Measurements from ENCODE around the gene S100A3. TPM values are rescaled to one million over a fixed set of nuclear protein-coding genes. Genes with fewer than 3 reads are reported as not detected.
A peak's percentile ranks its signal among the peaks of the same experiment; 100 is the strongest.

The S100A3 gene
- total and polyA plus RNA-seq, 2 experiments from 2014 or later: 0.42 TPM; not detected in 1

DNA sequence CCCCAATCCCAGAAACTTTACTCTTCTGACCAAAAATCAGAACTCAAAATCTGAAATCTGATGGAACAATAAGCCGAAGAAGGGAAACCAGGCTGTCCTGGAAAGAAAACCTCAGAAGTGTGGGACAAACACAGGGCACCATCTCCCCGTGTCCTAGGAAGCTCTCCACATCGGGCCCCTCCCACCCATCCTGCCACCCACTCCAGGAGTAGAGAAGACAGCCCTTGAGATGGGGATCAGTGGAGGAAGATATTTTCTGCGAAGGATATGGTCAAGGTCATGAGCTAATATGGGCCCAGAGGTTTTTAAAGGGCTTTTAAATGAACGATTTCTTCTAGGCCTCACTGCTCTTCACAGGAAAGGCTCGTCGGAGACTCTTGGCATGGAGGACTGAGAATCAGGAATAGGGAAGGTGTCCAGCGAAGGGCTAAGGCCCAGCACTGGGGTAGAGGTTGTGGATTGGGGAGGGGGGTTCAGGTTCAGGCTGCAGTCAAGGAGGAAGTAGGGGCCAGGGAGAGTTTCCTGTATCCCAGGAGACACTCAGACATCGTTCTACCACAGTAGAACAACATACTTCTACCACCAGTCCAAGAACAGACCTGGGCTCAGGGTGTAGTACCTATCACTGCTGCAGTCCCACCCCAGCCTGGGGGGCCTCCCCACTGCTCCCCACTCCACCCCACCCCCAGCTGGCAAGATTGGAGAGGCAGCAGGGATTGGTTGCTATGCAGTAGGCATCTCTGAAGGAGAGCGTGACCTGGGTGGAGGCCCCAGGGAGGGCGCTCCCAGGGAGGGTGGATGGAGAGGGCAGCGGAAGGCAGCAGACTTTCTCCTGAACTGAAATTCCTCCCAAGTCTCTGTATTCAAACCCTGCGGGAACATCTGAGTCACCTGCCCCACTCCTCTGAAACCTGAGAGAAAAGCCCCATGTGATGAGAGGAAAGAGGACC lies 7.1 kb downstream of the S100A3 start:
- no peak for DNase-seq (ENCODE audit: low read depth in 1 of 2, low spot score in 1 of 2)
- Histone ChIP-seq H3K36me3 (no peaks in the 10 kb centered on the region), H3K4me3 (no peak overlapping the region), H3K9me3 (ENCODE audit: low read depth) (no peaks in the 10 kb centered on the region), H3K27ac (no peak overlapping the region), H3K4me1 (ENCODE audit: low read depth) (peaks cover 24% of the 10 kb centered on the region), H3K27me3 (no peaks in the 10 kb centered on the region)
- TF ChIP-seq, protein P1, sequence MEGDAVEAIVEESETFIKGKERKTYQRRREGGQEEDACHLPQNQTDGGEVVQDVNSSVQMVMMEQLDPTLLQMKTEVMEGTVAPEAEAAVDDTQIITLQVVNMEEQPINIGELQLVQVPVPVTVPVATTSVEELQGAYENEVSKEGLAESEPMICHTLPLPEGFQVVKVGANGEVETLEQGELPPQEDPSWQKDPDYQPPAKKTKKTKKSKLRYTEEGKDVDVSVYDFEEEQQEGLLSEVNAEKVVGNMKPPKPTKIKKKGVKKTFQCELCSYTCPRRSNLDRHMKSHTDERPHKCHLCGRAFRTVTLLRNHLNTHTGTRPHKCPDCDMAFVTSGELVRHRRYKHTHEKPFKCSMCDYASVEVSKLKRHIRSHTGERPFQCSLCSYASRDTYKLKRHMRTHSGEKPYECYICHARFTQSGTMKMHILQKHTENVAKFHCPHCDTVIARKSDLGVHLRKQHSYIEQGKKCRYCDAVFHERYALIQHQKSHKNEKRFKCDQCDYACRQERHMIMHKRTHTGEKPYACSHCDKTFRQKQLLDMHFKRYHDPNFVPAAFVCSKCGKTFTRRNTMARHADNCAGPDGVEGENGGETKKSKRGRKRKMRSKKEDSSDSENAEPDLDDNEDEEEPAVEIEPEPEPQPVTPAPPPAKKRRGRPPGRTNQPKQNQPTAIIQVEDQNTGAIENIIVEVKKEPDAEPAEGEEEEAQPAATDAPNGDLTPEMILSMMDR (IDR thresholded peaks at IDR 0.05; ENCODE audit: low read depth, low read length): no peak

DNA sequence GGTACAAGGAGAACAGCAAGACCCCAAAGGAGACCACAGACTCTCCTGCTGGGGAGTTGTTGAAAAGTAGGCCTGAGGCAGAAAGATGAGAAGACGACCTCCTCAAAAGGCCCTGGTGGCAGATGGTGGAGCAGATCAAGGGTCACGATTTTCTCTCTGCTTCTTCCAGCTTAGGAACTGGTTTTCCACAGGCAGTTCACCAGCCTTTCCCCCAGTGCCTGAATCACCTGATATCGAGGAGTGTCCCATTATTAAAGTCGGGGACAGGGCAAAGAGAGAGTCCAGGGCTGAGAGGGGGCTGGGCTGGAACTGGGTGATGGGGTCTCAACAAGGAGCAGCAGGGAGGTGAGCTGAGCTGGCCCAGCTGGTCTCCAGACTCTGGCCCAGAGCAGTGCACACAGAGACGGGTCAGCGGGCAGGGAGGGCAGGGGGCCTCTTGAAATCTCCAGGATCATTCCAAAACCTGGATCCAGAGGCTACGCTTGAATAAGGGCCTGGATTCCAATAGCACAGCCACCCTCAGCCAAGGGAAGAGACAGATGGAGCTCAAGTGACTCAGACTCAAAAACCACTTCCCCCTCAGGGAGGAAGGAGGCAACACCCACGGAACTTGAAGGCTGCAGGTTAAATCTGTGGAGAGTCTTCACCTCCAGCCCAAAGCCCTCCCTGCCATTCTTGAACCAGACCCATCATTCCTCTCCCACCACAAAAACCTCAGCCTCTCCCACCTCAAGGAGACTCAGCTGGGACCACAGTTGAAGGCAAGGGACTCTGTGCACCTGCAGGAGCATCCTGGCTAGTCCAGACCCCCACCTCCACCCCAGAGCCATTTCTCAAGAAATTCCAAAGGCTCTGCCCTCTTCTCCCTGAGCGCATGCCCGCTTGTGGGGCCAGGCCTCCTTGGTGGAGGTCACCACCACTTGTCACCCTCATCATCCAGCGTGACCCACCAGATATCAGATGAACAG lies 8.4 kb downstream of the S100A3 start, which contains the start of gene S100A5:
Gene S100A5 (minus strand): TSS at position 541 of the 968 bp plus-strand sequence. CDS start 743 bp downstream, outside the sequence.
- Histone ChIP-seq H3K36me3 (no peaks in the 10 kb centered on the region), H3K27ac (no peak within 1 kb of the TSS), H3K4me3 (no peak within 1 kb of the TSS), H3K4me1 (ENCODE audit: low read depth) (peaks cover 23% of the 10 kb centered on the region), H3K9me3 (ENCODE audit: low read depth) (no peaks in the 10 kb centered on the region), H3K27me3 (no peaks in the 10 kb centered on the region)
- peak in 1 of 2 donors; percentile 35 for DNase-seq (ENCODE audit: low read depth in 1 of 2, low spot score in 1 of 2)
- TF ChIP-seq, protein P1 (IDR thresholded peaks at IDR 0.05; ENCODE audit: low read depth, low read length): no peak

GRCh38 chr1:153539395-153540093 lies 9.5 kb downstream of the S100A3 start:
- Histone ChIP-seq H3K27ac (no peak overlapping the region), H3K4me3 (no peak overlapping the region), H3K9me3 (ENCODE audit: low read depth) (no peaks in the 10 kb centered on the region), H3K27me3 (no peaks in the 10 kb centered on the region), H3K4me1 (ENCODE audit: low read depth) (peaks cover 16% of the 10 kb centered on the region), H3K36me3 (no peaks in the 10 kb centered on the region)
- TF ChIP-seq, protein P1 (IDR thresholded peaks at IDR 0.05; ENCODE audit: low read depth, low read length): no peak
- no peak for DNase-seq (ENCODE audit: low read depth in 1 of 2, low spot score in 1 of 2)

GRCh38 chr1:153538315-153538821 lies 10.7 kb downstream of the S100A3 start:
- H3K9me3 ChIP-seq (ENCODE audit: low read depth): no peaks in the 10 kb centered on the region
- TF ChIP-seq, protein P1 (IDR thresholded peaks at IDR 0.05; ENCODE audit: low read depth, low read length): no peak
- H3K27ac ChIP-seq: no peak overlapping the region
- no peaks in the 10 kb centered on the region for H3K36me3 ChIP-seq
- peak in 1 of 2 donors; percentile 51 for DNase-seq (ENCODE audit: low read depth in 1 of 2, low spot score in 1 of 2)
- no peaks in the 10 kb centered on the region for H3K27me3 ChIP-seq
- H3K4me3 ChIP-seq: no peak overlapping the region
- peaks cover 11% of the 10 kb centered on the region for H3K4me1 ChIP-seq (ENCODE audit: low read depth)

DNA sequence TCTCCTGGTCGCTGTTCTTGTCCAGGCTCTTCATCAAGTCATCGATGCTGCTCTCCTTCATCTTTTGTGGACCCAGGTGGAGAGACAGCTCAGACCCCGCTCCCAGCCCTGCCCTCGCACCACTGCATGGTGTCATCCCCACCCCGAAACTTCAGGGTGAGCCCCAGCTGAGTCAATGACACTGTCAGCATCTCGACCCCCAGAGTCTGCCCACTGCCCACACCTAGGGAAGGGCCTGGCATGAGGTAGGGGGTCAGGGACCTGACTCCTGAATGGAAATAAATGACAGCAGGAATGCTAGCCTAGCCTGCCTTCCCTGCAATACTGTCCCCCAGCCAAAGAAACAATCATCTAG lies 11.7 kb downstream of the S100A3 start:
- Histone ChIP-seq H3K9me3 (ENCODE audit: low read depth) (no peaks in the 10 kb centered on the region), H3K4me1 (ENCODE audit: low read depth) (peaks cover 11% of the 10 kb centered on the region), H3K4me3 (no peak overlapping the region), H3K36me3 (no peaks in the 10 kb centered on the region), H3K27ac (no peak overlapping the region), H3K27me3 (no peaks in the 10 kb centered on the region)
- no peak for DNase-seq (ENCODE audit: low read depth in 1 of 2, low spot score in 1 of 2)
- TF ChIP-seq, protein P1 (IDR thresholded peaks at IDR 0.05; ENCODE audit: low read depth, low read length): no peak
